NK-92 treated with Interleukin-12 subunit alpha and Interleukin-12 subunit beta, amount 100 ng/mL, for 24 hours (cell line): ENCODE data around the gene PRPF18.

Experiments
- DNase-seq: peaks from one replicate; lab custom pipeline; 2025; lab: John Stamatoyannopoulos, UW

The PRPF18 gene

GRCh38 chr10:13669182-13669855, 82.6 kb downstream of the PRPF18 start:
- no peak for DNase-seq

GRCh38 chr10:13669901-13670300, 83.1 kb downstream of the PRPF18 start:
- no peak for DNase-seq

DNA sequence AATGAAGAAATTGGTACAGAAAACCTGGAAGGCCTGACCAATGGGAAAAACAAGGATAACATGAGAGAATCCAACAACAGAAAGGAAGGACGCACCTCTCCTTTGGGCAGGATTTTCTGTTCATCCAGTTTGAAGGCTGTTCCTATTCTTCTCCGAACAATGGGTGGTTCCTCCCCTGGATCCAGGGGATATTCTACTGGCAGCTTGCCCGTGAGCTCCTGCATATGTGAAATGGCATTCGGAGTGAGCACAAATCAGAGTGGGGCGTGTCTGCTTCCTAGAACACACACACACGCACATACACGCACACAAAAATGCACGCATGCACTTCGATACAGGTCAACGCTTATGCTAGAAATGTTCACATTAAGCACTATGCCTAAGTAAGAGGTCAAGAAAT, 83.5 kb downstream of the PRPF18 start:
- DNase-seq: no peak

- no peak for DNase-seq
Measured at GRCh38 chr10:13671904-13672303, 85.1 kb downstream of the PRPF18 start.

DNA sequence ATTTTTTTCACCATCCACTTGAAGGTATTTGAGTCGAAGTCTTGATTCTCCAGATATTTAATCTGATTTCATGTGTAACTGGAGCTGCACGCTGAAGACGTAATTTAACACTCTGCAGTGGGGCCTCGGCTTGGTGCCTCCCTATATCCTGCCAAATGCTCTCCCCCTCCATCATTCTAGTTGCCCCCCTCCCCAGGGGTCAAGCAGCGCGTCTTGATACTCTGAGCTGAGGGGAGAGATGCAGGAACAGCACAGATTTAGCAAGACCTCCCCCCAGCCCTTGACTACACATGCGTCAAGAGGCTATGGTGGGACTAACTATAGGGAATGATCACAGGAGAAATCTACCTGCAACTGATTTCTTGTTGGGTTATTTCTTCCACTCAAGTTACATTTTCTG, 85.8 kb downstream of the PRPF18 start:
- DNase-seq: no peak

DNA sequence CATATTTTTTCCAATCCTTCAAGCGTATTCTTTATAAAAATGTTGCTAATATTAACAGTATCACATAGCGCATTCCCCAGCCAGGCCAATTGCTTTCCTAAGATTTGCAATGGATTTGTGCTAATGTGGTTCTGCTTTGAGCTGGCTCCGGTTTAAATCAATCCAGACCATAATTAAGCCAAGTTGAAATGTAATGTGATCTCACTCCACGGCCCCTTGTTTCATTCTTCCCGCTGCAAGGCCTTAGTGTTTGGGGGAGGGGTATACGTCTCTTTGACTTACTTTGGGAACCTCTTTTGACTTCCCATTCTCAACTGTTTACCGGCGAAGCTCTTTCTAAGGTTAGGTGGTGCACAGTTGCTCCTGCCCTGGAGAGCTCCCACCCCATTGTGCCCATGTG, 86.4 kb downstream of the PRPF18 start:
- DNase-seq: no peak

GRCh38 chr10:13674645-13675588, 88.2 kb downstream of the PRPF18 start:
- DNase-seq: no peak

- DNase-seq: no peak
Measured at GRCh38 chr10:13678101-13678843, 91.5 kb downstream of the PRPF18 start.
